ENCODE measurements around the gene BLACAT1. TPM values are rescaled to one million over a fixed set of nuclear protein-coding genes. Genes with fewer than 3 reads are reported as not detected.

Gene BLACAT1
- total RNA-seq, 2 donors from 2014 or later = 6.8 TPM; not detected in 1

- no peak for DNase-seq (ENCODE audit: low spot score)
- WGBS = 93% methylated on average over 3 of the region's 3 CpGs
- TF ChIP-seq POLR2A (IDR thresholded peaks at IDR 0.05) = no peak
- no peak for TF ChIP-seq POLR2AphosphoS5 (IDR thresholded peaks at IDR 0.05)
- TF ChIP-seq CTCF (IDR thresholded peaks at IDR 0.05) = no peak
- no peaks in the 10 kb centered on the region for H3K4me1 ChIP-seq (replicated peaks)
- no peaks in the 10 kb centered on the region for H3K27me3 ChIP-seq (replicated peaks; ENCODE audit: insufficient read depth)
- intact Hi-C loops (cut with DNase I) = no loop called here
- no peaks in the 10 kb centered on the region for H3K9me3 ChIP-seq
- no peak overlapping the region for H3K4me3 ChIP-seq
- no peak overlapping the region for H3K27ac ChIP-seq
- no peaks in the 10 kb centered on the region for H3K36me3 ChIP-seq
Measured at GRCh38 chr1:205502111-205502810, 46.4 kb upstream of the BLACAT1 start.

- intact Hi-C loops (cut with DNase I) = no loop called here
- WGBS = 48% methylated on average over 9 of the region's 9 CpGs
Measured at GRCh38 chr1:205500240-205501233, 44.7 kb upstream of the BLACAT1 start.

GRCh38 chr1:205499789-205500188 lies 43.9 kb upstream of the BLACAT1 start:
- TF ChIP-seq CTCF (IDR thresholded peaks at IDR 0.05) = no peak
- no peak for TF ChIP-seq POLR2A (IDR thresholded peaks at IDR 0.05)
- TF ChIP-seq POLR2AphosphoS5 (IDR thresholded peaks at IDR 0.05) = no peak
- DNase-seq (ENCODE audit: low spot score) = no peak
- no peaks in the 10 kb centered on the region for H3K9me3 ChIP-seq
- intact Hi-C loops (cut with DNase I) = no loop called here
- no peaks in the 10 kb centered on the region for H3K36me3 ChIP-seq
- no peak overlapping the region for H3K27ac ChIP-seq
- H3K27me3 ChIP-seq (replicated peaks; ENCODE audit: insufficient read depth) = no peaks in the 10 kb centered on the region
- H3K4me3 ChIP-seq = no peak overlapping the region
- no peaks in the 10 kb centered on the region for H3K4me1 ChIP-seq (replicated peaks)
- WGBS = 83% methylated on average over 3 of the region's 3 CpGs

More at GRCh38 chr1:205500240-205501233, 44.7 kb upstream of the BLACAT1 start:
- Histone ChIP-seq H3K9me3 (no peaks in the 10 kb centered on the region), H3K4me1 (replicated peaks) (no peaks in the 10 kb centered on the region), H3K27me3 (replicated peaks; ENCODE audit: insufficient read depth) (no peaks in the 10 kb centered on the region), H3K4me3 (no peak overlapping the region), H3K27ac (no peak overlapping the region), H3K36me3 (no peaks in the 10 kb centered on the region)
- TF ChIP-seq POLR2A (IDR thresholded peaks at IDR 0.05) = no peak
- no peak for TF ChIP-seq CTCF (IDR thresholded peaks at IDR 0.05)
- TF ChIP-seq POLR2AphosphoS5 (IDR thresholded peaks at IDR 0.05) = no peak
- DNase-seq (ENCODE audit: low spot score) = no peak

GRCh38 chr1:205497351-205497750 lies 41.5 kb upstream of the BLACAT1 start:
- no peaks in the 10 kb centered on the region for H3K9me3 ChIP-seq
- DNase-seq (ENCODE audit: low spot score) = no peak
- H3K4me3 ChIP-seq = no peak overlapping the region
- intact Hi-C loops (cut with DNase I) = no loop called here
- H3K4me1 ChIP-seq (replicated peaks) = no peaks in the 10 kb centered on the region
- TF ChIP-seq CTCF (IDR thresholded peaks at IDR 0.05) (no peak), POLR2AphosphoS5 (IDR thresholded peaks at IDR 0.05) (peak; percentile 45)
- H3K27ac ChIP-seq = no peak overlapping the region
- no peaks in the 10 kb centered on the region for H3K36me3 ChIP-seq
- H3K27me3 ChIP-seq (replicated peaks; ENCODE audit: insufficient read depth) = no peaks in the 10 kb centered on the region
- 34% methylated on average over 7 of the region's 7 CpGs for WGBS

All from prostate gland (tissue), 2 donors.